ENCODE data around the gene SOWAHA.

DNA sequence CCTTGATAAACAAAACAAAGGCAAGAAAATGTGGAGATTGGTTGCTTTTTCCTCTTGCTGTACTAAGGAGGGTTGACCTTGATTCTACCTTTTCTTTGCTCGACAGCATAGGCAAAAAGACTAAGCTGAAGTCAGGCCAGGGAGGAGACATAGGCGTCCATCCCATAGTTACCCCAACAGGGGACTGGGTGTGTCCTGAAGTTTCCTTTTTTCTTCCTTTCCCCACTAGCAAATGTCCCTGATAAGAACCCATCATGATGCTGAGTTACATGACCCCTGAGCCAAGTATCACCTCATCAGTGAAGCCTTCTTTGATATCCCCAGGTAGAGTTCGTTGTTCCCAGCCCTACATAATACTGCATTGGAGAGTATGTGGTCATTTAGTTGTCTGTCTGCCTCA, 27.2 kb downstream of the SOWAHA start:
- TF ChIP-seq CTCF (conservative IDR thresholded peaks at IDR 0.05; ENCODE audit: low read depth, low read length): no peak
- TF ChIP-seq EZH2 (IDR thresholded peaks at IDR 0.05; ENCODE audit: low read length, unreplicated experiment): no peak

Measured in PC-3 (cell line).